H9 (cell line): ENCODE results near the gene ANGEL1. TPM values are rescaled to one million over a fixed set of nuclear protein-coding genes. Genes with fewer than 3 reads are reported as not detected.

Experiments
- DNase-seq: peaks from one replicate; pipeline ENCODE4 v3.0.0-alpha.2; 2017
- H2AFZ ChIP-seq: one replicate; pipeline ENCODE4 v1.6.1; 2013; ENCODE audit warnings: mild to moderate bottlenecking, low read length, control low read depth, moderate library complexity
- H2AK5ac ChIP-seq: 2 replicates; pipeline ENCODE4 v1.6.1; 2013; ENCODE audit warnings: low read length, control low read depth, mixed read lengths; ENCODE audit not compliant: insufficient read length
- H2BK120ac ChIP-seq: one replicate; pipeline ENCODE4 v1.6.1; 2013; ENCODE audit warnings: low read depth, mild to moderate bottlenecking, low read length, control low read depth, inconsistent platforms; ENCODE audit not compliant: poor library complexity, severe bottlenecking
- H2BK12ac ChIP-seq: 2 replicates; pipeline ENCODE4 v1.6.1; 2013; ENCODE audit warnings: low read length, control low read depth, mixed read lengths, low read depth; ENCODE audit not compliant: insufficient read length
- H2BK15ac ChIP-seq: 2 replicates; pipeline ENCODE4 v1.6.1; 2013; ENCODE audit warnings: low read depth, low read length, control low read depth
- H2BK20ac ChIP-seq: one replicate; pipeline ENCODE4 v1.6.1; 2013; ENCODE audit warnings: low read depth, mild to moderate bottlenecking, low read length, control low read depth, inconsistent platforms; ENCODE audit not compliant: poor library complexity, severe bottlenecking
- H2BK5ac ChIP-seq: 2 replicates; pipeline ENCODE4 v1.6.1; 2013; ENCODE audit warnings: low read length, control low read depth, mixed read lengths; ENCODE audit not compliant: insufficient read length
- H3K14ac ChIP-seq: 2 replicates; pipeline ENCODE4 v1.6.1; 2013; ENCODE audit warnings: low read length, control low read depth; ENCODE audit not compliant: insufficient read depth
- H3K18ac ChIP-seq: 2 replicates; pipeline ENCODE4 v1.6.1; 2013; ENCODE audit warnings: low read depth, mild to moderate bottlenecking, mixed read lengths, low read length, control low read depth; ENCODE audit not compliant: insufficient read length
- H3K23ac ChIP-seq: 2 replicates; pipeline ENCODE4 v1.6.1; 2013; ENCODE audit warnings: low read length, control low read depth, mixed read lengths, low read depth; ENCODE audit not compliant: insufficient read length
- H3K23me2 ChIP-seq: 2 replicates; pipeline ENCODE4 v1.6.1; 2013; ENCODE audit warnings: low read depth, mild to moderate bottlenecking, mixed read lengths, low read length, control low read depth; ENCODE audit not compliant: insufficient read length, poor library complexity, severe bottlenecking
- H3K27ac ChIP-seq: 2 replicates; pipeline ENCODE4 v1.5.1; 2013; ENCODE audit warnings: low read length, control low read depth, mixed read lengths, low read depth; ENCODE audit not compliant: insufficient read length
- H3K27me3 ChIP-seq: 2 replicates; pipeline ENCODE4 v1.6.1; 2013; ENCODE audit warnings: low read length, control low read depth, inconsistent platforms; ENCODE audit not compliant: insufficient read depth
- H3K4ac ChIP-seq: 2 replicates; pipeline ENCODE4 v1.6.1; 2013; ENCODE audit warnings: low read depth, mild to moderate bottlenecking, control low read depth, inconsistent platforms, low read length, moderate library complexity
- H3K4me1 ChIP-seq: 2 replicates; pipeline ENCODE4 v1.6.1; 2013; ENCODE audit warnings: low read length, control low read depth, inconsistent platforms; ENCODE audit not compliant: insufficient read depth
- H3K4me2 ChIP-seq: 2 replicates; pipeline ENCODE4 v1.6.1; 2013; ENCODE audit warnings: low read length, control low read depth, mixed read lengths; ENCODE audit not compliant: insufficient read length, insufficient read depth
- H3K56ac ChIP-seq: 2 replicates; pipeline ENCODE4 v1.6.1; 2013; ENCODE audit warnings: low read depth, mild to moderate bottlenecking, mixed read lengths, low read length, control low read depth; ENCODE audit not compliant: insufficient read length
- H3K79me1 ChIP-seq: 2 replicates; pipeline ENCODE4 v1.6.1; 2013; ENCODE audit warnings: low read depth, mild to moderate bottlenecking, moderate library complexity, low read length, control low read depth, inconsistent platforms; ENCODE audit not compliant: insufficient read depth, poor library complexity, severe bottlenecking
- H3K79me2 ChIP-seq: 2 replicates; pipeline ENCODE4 v1.6.1; 2013; ENCODE audit warnings: low read length, control low read depth, inconsistent platforms; ENCODE audit not compliant: insufficient read depth
- H3K9ac ChIP-seq: 2 replicates; pipeline ENCODE4 v1.6.1; 2013; ENCODE audit warnings: low read length, control low read depth, mixed read lengths; ENCODE audit not compliant: insufficient read length; ENCODE audit errors: extremely low read depth
- H3K9me3 ChIP-seq: one replicate; pipeline ENCODE4 v1.6.1; 2013; ENCODE audit warnings: low read depth, low read length, inconsistent platforms; ENCODE audit not compliant: control insufficient read depth
- H3T11ph ChIP-seq: one replicate; pipeline ENCODE4 v1.6.1; 2013; ENCODE audit warnings: mild to moderate bottlenecking, low read length, control low read depth, inconsistent platforms
- H4K20me1 ChIP-seq: one replicate; pipeline ENCODE4 v1.6.1; 2013; ENCODE audit not compliant: control insufficient read depth, insufficient read length, insufficient read depth
- H4K5ac ChIP-seq: 2 replicates; pipeline ENCODE4 v1.6.1; 2013; ENCODE audit warnings: low read depth, mild to moderate bottlenecking, mixed read lengths, low read length, control low read depth; ENCODE audit not compliant: insufficient read length
- H4K8ac ChIP-seq: replicated peaks from 2 replicates; pipeline ENCODE4 v1.6.1; 2013; ENCODE audit warnings: low read length, control low read depth, mixed read lengths, low read depth; ENCODE audit not compliant: insufficient read length
- H4K91ac ChIP-seq: 2 replicates; pipeline ENCODE4 v1.6.1; 2013; ENCODE audit warnings: low read depth, mild to moderate bottlenecking, moderate library complexity, mixed read lengths, low read length, control low read depth; ENCODE audit not compliant: insufficient read length
- H3K27ac Mint-ChIP-seq, 3 experiments: 2 replicates in 2 of 3; 3 replicates in 1 of 3; pipeline ENCODE4 v1.8.0; 2020 to 2021; ENCODE audit warnings: mixed read lengths in 3 of 3, mild to moderate bottlenecking in 1 of 3, moderate library complexity in 1 of 3
- H3K27me3 Mint-ChIP-seq: 2 replicates; pipeline ENCODE4 v1.8.0; 2021; ENCODE audit warnings: low read depth, mild to moderate bottlenecking, moderate library complexity, mixed read lengths
- H3K36me3 Mint-ChIP-seq, 3 experiments: 2 replicates in 2 of 3; 3 replicates in 1 of 3; pipeline ENCODE4 v1.8.0; 2020 to 2021; ENCODE audit warnings: low read depth in 3 of 3, mixed read lengths in 3 of 3; ENCODE audit not compliant: insufficient read depth in 1 of 3
- H3K4me1 Mint-ChIP-seq, 2 experiments: 2 replicates each; pipeline ENCODE4 v1.8.0; 2020; ENCODE audit warnings: mixed read lengths in 2 of 2
- H3K4me3 Mint-ChIP-seq, 2 experiments: 2 replicates in 1 of 2; 3 replicates in 1 of 2; pipeline ENCODE4 v1.8.0; 2020 to 2021; ENCODE audit warnings: mild to moderate bottlenecking in 2 of 2, mixed read lengths in 2 of 2, moderate library complexity in 1 of 2
- H3K9me3 Mint-ChIP-seq, 2 experiments: 2 replicates in 1 of 2; 3 replicates in 1 of 2; pipeline ENCODE4 v1.8.0; 2020; ENCODE audit warnings: mild to moderate bottlenecking in 2 of 2, mixed read lengths in 2 of 2, moderate library complexity in 1 of 2
- WGBS: extraction: QIAGEN DNeasy Blood & Tissue Kit; methylation state at CpG from one replicate; pipeline ENCODE4 v1.1.7; 2013; ENCODE audit warnings: missing lambda C conversion rate, low lambda C conversion rate, mixed read lengths; ENCODE audit not compliant: insufficient read length; ENCODE audit errors: extremely low coverage; 5-methylcytosine and 5-hydroxymethylcytosine counted together
- total RNA-seq: library from RNA; stranded (reverse); gene quantifications from 2 replicates; pipeline ENCODE4 v1.2.1, GENCODE V29; 2021
- TF ChIP-seq, protein P1 (sequence below): fragments of 200-600 bp; sonication (generic); conservative IDR thresholded peaks from 3 replicates; pipeline ENCODE4 v1.8.0; 2021; ENCODE audit warnings: antibody characterized with exemption, mild to moderate bottlenecking

The ANGEL1 gene
- total RNA-seq, 1 experiment from 2014 or later: 21.5 TPM

GRCh38 chr14:76808011-76808410 is 4.7 kb downstream of the ANGEL1 start:
- H2BK5ac ChIP-seq: no peak overlapping the region
- H3K9me3 ChIP-seq: no peaks in the 10 kb centered on the region
- H2AK5ac ChIP-seq: no peak overlapping the region
- H3K9ac ChIP-seq: no peak overlapping the region
- peaks cover 3% of the 10 kb centered on the region for H3K79me1 ChIP-seq
- H2AFZ ChIP-seq: no peak overlapping the region
- no peak overlapping the region for H4K5ac ChIP-seq
- H2BK120ac ChIP-seq: no peak overlapping the region
- no peak overlapping the region for H3K27ac ChIP-seq
- H3K23me2 ChIP-seq: peaks cover 8% of the 10 kb centered on the region
- Mint-ChIP-seq H3K4me1 (peaks cover 15% of the 10 kb centered on the region in 2 experiments), H3K36me3 (peaks cover 32 to 57% (median 53%) of the 10 kb centered on the region in 3 experiments; a peak in 6 of 7 replicates), H3K9me3 (no peaks in the 10 kb centered on the region; a peak in 1 of 5 replicates), H3K4me3 (no peak overlapping the region), H3K27me3 (no peaks in the 10 kb centered on the region), H3K27ac (no peak overlapping the region)
- H3K4me2 ChIP-seq: no peak overlapping the region
- H4K91ac ChIP-seq: no peak overlapping the region
- no peak overlapping the region for H3T11ph ChIP-seq
- DNase-seq: no peak
- no peak overlapping the region for H2BK15ac ChIP-seq
- no peaks in the 10 kb centered on the region for H3K79me2 ChIP-seq
- no peak overlapping the region for H3K18ac ChIP-seq
- TF ChIP-seq, protein P1, sequence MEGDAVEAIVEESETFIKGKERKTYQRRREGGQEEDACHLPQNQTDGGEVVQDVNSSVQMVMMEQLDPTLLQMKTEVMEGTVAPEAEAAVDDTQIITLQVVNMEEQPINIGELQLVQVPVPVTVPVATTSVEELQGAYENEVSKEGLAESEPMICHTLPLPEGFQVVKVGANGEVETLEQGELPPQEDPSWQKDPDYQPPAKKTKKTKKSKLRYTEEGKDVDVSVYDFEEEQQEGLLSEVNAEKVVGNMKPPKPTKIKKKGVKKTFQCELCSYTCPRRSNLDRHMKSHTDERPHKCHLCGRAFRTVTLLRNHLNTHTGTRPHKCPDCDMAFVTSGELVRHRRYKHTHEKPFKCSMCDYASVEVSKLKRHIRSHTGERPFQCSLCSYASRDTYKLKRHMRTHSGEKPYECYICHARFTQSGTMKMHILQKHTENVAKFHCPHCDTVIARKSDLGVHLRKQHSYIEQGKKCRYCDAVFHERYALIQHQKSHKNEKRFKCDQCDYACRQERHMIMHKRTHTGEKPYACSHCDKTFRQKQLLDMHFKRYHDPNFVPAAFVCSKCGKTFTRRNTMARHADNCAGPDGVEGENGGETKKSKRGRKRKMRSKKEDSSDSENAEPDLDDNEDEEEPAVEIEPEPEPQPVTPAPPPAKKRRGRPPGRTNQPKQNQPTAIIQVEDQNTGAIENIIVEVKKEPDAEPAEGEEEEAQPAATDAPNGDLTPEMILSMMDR: no peak
- H3K23ac ChIP-seq: no peak overlapping the region
- no peaks in the 10 kb centered on the region for H4K20me1 ChIP-seq
- no peak overlapping the region for H3K14ac ChIP-seq
- no peak overlapping the region for H4K8ac ChIP-seq
- no peak overlapping the region for H2BK12ac ChIP-seq
- no peaks in the 10 kb centered on the region for H3K27me3 ChIP-seq
- H3K4ac ChIP-seq: no peak overlapping the region
- no peak overlapping the region for H2BK20ac ChIP-seq
- H3K56ac ChIP-seq: no peak overlapping the region
- WGBS: no CpG with 5 or more reads among the region's 1 CpG
- H3K4me1 ChIP-seq: peaks cover under 1% of the 10 kb centered on the region; the same call in 1 of the 2 replicates
